GM10266 (cell line): ENCODE results near the gene MRPL34.

Experiments used
- DNase-seq: peaks from one replicate; pipeline ENCODE4 v3.0.0; 2012; ENCODE audit errors: extremely low spot score
- TF ChIP-seq, protein P1 (sequence below): IDR thresholded peaks from 2 replicates; pipeline ENCODE4 v1.5.1; 2012; ENCODE audit warnings: mild to moderate bottlenecking, low read depth; ENCODE audit not compliant: control insufficient read depth, insufficient read depth; ENCODE audit errors: missing control alignments

The MRPL34 gene

DNA sequence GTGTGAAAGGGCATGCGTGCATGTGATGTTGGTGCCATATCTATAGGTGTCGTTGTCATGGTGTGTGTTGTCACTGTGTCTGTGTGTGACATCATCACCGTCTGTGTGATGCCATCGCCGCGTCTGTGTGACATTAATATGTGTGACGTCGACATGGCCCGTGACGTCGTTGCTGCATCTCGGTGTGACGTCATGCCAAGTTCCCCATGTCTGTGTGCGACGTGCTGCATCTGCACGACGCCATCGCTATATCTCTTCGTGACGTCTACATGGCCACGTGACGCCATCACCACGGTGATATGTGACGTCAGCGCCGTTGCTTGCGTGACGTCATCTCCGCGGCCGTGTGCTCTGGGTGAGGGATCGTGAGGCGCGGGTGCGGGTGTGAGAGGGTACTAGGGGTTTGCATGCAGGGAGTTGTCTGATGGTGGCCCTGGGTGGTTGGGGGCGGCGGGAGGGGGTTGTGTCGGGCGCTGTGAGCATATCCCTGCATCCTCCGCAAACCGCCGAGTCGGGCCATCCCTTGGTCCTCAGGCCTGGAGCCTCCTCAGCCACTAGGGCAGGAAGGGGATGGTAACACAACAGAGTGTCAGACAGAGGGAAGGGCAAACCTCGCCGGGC lies 46.3 kb downstream of the MRPL34 start:
- DNase-seq: no peak
- TF ChIP-seq, protein P1, sequence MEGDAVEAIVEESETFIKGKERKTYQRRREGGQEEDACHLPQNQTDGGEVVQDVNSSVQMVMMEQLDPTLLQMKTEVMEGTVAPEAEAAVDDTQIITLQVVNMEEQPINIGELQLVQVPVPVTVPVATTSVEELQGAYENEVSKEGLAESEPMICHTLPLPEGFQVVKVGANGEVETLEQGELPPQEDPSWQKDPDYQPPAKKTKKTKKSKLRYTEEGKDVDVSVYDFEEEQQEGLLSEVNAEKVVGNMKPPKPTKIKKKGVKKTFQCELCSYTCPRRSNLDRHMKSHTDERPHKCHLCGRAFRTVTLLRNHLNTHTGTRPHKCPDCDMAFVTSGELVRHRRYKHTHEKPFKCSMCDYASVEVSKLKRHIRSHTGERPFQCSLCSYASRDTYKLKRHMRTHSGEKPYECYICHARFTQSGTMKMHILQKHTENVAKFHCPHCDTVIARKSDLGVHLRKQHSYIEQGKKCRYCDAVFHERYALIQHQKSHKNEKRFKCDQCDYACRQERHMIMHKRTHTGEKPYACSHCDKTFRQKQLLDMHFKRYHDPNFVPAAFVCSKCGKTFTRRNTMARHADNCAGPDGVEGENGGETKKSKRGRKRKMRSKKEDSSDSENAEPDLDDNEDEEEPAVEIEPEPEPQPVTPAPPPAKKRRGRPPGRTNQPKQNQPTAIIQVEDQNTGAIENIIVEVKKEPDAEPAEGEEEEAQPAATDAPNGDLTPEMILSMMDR: no peak

DNA sequence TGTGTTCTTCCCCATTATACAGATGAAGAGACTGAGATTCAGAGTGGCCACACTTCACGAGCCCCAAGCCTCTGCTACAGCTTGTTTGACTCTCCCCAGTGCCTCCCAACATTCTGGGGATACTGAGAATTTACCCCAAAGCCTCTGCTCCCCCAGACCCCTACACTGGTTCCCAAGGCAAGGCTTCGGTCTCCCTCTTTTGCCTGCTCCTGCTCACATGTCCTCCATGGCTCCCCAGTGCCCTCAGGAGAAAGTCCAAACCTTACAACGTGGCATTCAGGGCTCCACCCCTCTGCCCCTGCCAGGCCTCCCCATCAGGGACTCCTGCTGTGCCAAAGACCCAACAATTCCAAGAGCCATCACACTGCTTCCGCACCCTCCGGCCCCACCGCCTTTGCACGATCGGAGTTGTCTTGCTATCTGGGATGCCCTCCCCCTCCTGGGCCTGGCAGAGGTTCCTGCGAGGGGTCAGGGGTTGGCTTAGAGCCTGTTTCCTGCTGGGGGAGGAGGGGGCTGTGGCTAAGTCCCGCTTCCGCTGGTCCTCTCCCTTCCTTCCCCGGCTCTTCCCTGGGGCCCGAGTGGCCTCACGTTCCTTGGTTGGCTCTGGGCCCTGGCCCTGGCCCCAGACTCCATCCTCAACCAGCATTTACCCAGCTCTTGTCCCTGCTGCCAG lies 47.1 kb downstream of the MRPL34 start:
- DNase-seq: no peak
- TF ChIP-seq, protein P1: no peak

- no peak for DNase-seq
- TF ChIP-seq, protein P1: no peak
These were observed 47.7 kb downstream of the MRPL34 start for GRCh38 chr19:17353386-17353785.
